ENCODE measurements around the gene SMIM12.

Gene SMIM12

GRCh38 chr1:34874296-34874952 lies 14.9 kb upstream of the SMIM12 start:
- no peak for DNase-seq (ENCODE audit: low read depth, low spot score)

GRCh38 chr1:34872133-34872503 lies 12.6 kb upstream of the SMIM12 start:
- no peak for DNase-seq (ENCODE audit: low read depth, low spot score)

- no peak for DNase-seq (ENCODE audit: low read depth, low spot score)
Observed at GRCh38 chr1:34871443-34872132, 12.0 kb upstream of the SMIM12 start.

- DNase-seq (ENCODE audit: low read depth, low spot score), result no peak
Observed at GRCh38 chr1:34870395-34870794, 10.8 kb upstream of the SMIM12 start.

- no peak for DNase-seq (ENCODE audit: low read depth, low spot score)
Observed at GRCh38 chr1:34869760-34870159, 10.2 kb upstream of the SMIM12 start.

- no peak for DNase-seq (ENCODE audit: low read depth, low spot score)
Observed at GRCh38 chr1:34868230-34869049, 8.9 kb upstream of the SMIM12 start.

- DNase-seq (ENCODE audit: low read depth, low spot score), result no peak
Observed at GRCh38 chr1:34867415-34867814, 7.9 kb upstream of the SMIM12 start.

- no peak for DNase-seq (ENCODE audit: low read depth, low spot score)
Observed at GRCh38 chr1:34866762-34867109, 7.2 kb upstream of the SMIM12 start.

- DNase-seq (ENCODE audit: low read depth, low spot score), result peak; percentile 85
Observed at GRCh38 chr1:34865981-34866761, 6.6 kb upstream of the SMIM12 start.

- no peak for DNase-seq (ENCODE audit: low read depth, low spot score)
Observed at GRCh38 chr1:34865573-34865972, 6.0 kb upstream of the SMIM12 start.

- no peak for DNase-seq (ENCODE audit: low read depth, low spot score)
Observed at GRCh38 chr1:34864759-34865158, 5.2 kb upstream of the SMIM12 start.

- no peak for DNase-seq (ENCODE audit: low read depth, low spot score)
Observed at GRCh38 chr1:34863501-34863900, 4.0 kb upstream of the SMIM12 start.

- peak; percentile 4 for DNase-seq (ENCODE audit: low read depth, low spot score)
Observed at GRCh38 chr1:34858901-34859445, 576 bp downstream of the SMIM12 start.

- DNase-seq (ENCODE audit: low read depth, low spot score), result no peak
Observed at GRCh38 chr1:34856697-34857096, 2.9 kb downstream of the SMIM12 start.

- DNase-seq (ENCODE audit: low read depth, low spot score), result peak; percentile 77
Observed at GRCh38 chr1:34852677-34853217, 6.8 kb downstream of the SMIM12 start.

- DNase-seq (ENCODE audit: low read depth, low spot score), result no peak
Observed at GRCh38 chr1:34851431-34852105, 8.0 kb downstream of the SMIM12 start.

- no peak for DNase-seq (ENCODE audit: low read depth, low spot score)
Observed at GRCh38 chr1:34850382-34850781, 9.2 kb downstream of the SMIM12 start.

- no peak for DNase-seq (ENCODE audit: low read depth, low spot score)
Observed at GRCh38 chr1:34847094-34847493, 12.5 kb downstream of the SMIM12 start.

GRCh38 chr1:34846265-34846664 lies 13.3 kb downstream of the SMIM12 start:
- no peak for DNase-seq (ENCODE audit: low read depth, low spot score)

GRCh38 chr1:34845131-34845901 lies 14.2 kb downstream of the SMIM12 start:
- DNase-seq (ENCODE audit: low read depth, low spot score), result no peak

Data from activated CD4-positive, CD25-positive, alpha-beta regulatory T cell treated with anti-CD3 and anti-CD28 coated beads, Interleukin-2, amount 50 U/mL, for 16 hours (primary cell).